Cerebellar cortex (tissue), 1 donor: Measurements from ENCODE around the gene ASPN.
"Not testable (repeated sequence)": the region's sequence is repeated elsewhere in the genome, so short reads cannot be mapped to it uniquely, and the experiment has no call there.

Experiments
- DNase-seq: peaks from one replicate; pipeline ENCODE4 v3.0.0-alpha.2; 2015; ENCODE audit warnings: low spot score

Gene ASPN

GRCh38 chr9:92411157-92411556 lies 71.1 kb downstream of the ASPN start:
- DNase-seq, result not testable (repeated sequence)

GRCh38 chr9:92408747-92409478 lies 73.4 kb downstream of the ASPN start:
- no peak for DNase-seq

GRCh38 chr9:92407818-92408217 lies 74.5 kb downstream of the ASPN start:
- no peak for DNase-seq

GRCh38 chr9:92406477-92406876 lies 75.8 kb downstream of the ASPN start:
- peak; percentile 3 for DNase-seq
